ENCODE results near the gene MZT2B.
"Not testable (repeated sequence)": the region's sequence is repeated elsewhere in the genome, so short reads cannot be mapped to it uniquely, and the experiment has no call there.

MZT2B gene

DNA sequence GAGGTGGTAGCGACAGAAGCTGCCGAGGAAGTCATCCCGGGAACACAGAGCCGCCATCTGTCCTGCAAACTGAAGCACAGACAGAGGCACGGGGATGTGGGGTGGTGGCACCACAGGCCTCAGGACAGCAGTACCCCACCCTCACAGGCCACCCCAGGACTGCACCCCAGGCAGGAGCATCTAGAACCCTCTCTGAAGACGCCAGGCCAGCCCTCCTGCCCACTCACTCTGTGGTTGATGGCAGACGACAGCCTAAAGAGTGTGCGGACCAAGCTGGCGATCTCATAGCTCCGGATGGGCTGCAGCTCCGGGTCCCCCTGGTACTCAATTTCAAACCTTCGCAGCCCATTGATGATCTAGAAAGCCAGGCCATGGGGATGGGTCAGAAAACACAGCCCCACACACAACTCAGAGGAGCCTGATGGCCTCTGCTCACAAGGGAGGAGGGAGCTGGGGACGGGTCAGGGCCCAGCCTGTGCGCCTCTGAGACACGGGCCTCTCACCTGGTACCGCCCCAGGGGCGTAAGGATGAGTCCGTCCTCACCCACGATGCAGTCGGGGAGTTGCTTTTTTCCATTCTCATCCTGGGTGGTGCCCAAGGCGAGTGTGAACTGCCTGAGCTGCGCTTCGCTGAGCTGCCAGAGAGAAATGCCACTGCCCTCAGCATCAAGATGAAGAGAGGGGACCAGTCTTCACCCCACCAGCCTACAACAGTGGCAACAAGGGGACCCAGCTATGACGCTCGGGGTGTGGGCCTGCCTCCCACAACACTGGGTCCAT lies 29.1 kb upstream of the MZT2B start:
- DNase-seq, result no peak

DNA sequence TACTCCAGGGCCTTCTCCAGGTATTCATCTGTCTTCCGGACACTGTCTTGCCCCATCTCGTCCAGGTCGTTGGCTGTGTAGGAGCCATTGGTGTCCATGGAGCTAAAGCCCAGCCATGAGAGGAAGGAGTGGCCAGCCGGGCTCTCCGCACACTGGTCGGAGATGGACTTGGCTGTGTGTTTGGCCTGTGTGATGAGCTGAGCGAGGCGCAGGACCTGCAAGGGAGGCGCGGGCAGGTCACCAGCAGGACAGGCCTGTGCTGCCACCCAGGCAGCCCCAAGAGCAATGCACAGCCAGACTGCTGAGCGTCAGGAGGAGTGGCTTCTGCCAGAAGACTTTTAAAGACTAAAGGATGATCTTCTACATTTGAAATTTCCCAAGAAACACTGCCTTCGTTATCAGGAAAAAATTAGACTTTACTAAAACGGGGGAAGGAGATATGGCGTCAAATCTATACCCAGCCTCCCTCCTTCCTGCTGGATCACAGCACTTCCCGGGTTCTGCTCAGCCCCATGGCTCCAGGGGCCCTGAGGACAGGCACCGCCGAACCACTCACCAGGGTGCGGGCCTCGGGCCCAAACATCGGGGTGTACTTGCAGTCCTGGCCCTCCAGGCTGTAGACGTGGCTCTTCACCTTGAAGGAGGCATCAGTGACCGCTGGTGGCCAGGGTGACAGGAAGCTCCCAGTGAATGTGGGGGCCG lies 28.2 kb upstream of the MZT2B start:
- DNase-seq, result not testable (repeated sequence)

DNA sequence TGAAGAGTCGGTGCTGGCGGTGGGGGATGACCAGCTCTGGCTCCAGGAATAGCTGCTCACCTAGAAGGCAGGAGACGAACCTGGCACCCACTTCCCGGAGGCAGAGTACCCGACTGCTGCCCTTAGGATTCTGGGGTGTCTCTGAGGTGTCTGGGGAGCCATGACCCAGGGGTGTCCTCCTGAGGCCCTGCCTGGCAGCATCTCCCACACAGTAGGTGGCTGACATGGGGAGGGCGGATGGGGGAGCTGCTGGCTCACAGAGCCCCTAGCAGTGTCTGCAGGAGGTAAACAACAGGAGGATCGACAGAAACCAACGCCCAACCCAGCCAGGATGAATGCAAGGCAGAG lies 27.7 kb upstream of the MZT2B start:
- DNase-seq, result not testable (repeated sequence)

DNA sequence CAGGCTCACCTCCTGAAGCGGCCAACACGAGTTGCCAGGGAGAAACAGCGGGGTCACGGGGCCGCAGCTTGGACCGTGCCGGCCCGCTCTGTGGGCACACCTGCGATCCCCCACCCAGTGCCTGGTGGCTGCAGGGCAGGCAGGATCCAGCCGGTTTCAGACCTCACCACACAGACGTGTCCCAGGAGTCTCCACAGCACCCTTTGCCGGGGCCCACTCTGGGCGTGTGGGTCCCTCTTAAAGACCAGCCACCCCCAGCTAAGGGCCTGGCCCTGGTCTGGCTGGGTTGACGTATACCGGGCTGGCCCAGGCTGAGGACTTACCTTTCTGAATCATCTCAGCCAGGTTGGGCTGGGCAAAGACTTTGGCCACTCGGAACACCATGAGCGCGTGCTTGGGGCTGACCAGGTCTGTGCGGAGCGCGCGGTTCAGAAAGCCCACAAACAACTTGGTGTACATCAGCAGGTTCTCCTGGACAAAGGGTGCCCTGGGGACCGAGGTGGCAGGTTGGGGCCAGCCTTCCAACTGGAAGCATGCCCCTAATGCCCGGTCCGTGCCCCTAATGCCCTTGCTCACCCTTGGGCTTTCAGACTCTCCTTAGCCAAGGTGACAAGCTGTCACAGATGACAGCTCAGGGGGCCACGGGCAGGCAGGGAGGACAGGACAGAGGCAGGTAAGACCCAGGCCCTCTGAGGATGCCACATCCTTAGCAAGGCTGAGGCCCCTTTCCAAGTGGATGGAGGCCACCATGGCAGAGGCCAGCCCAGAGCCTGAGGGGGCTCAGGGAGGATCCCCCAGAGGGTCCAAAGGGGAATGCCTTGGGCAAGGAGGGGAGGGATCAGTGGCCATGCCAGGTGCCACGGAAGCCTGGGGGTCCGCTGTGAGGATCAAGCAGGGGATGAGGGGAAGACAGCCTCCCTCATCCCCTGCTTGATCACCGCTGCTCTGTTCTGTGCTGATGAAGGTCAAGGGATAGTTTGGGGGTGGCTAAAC lies 27.0 kb upstream of the MZT2B start:
- no peak for DNase-seq

DNA sequence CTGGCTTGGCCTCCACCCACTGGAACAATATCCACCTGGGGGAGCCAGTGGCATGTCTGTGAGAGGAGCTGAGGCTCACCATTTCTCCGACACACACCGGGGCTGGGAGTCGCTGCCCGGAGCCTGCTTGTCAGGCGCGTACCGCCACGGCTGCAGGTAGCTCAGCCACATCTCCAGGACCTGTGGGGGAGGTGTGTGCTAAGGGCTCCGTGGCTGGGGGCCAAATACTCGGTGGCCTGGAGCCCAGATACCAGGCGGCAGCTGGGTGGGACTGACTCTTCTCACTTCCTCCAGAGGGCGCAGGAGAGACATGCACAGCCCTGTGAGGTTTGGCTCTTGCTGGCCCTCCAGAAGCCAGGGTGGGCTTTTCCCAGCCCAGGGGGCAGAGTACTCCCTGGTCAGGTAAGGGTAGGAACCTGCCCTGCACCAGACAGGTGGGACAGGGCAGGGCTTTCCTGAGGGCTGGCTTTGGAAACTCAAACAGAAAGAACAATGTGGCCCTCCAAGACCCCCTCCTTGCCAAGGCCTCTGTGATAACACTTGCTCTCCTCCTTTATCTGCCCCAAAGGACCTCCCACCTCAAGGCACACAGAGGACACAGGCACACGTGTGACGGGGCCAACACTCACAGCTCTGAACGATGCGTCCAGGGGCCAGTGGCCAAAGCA lies 26.0 kb upstream of the MZT2B start:
- not testable (repeated sequence) for DNase-seq

DNA sequence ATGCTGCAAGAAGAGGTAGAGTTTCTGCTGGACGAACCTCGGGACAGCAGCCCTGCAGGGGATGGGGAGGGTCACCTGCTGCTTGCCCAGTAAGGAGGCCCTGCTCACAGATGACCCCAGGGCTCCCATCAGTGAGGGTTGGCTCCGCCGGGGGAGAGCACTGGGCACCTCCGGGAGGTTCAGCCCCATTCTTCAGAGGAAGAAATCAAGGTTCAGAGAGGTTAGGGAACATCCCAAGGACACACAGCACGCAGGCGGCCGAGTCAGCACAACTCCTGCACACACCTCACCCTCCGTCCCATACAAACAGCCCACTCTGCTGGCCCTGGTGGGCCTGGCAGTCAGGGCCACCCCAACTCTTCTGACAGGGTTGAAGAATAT lies 25.4 kb upstream of the MZT2B start:
- DNase-seq, result no peak

GRCh38 chr2:130157354-130157753 lies 24.7 kb upstream of the MZT2B start:
- DNase-seq, result not testable (repeated sequence)

GRCh38 chr2:130157825-130158514 lies 24.1 kb upstream of the MZT2B start:
- not testable (repeated sequence) for DNase-seq

DNA sequence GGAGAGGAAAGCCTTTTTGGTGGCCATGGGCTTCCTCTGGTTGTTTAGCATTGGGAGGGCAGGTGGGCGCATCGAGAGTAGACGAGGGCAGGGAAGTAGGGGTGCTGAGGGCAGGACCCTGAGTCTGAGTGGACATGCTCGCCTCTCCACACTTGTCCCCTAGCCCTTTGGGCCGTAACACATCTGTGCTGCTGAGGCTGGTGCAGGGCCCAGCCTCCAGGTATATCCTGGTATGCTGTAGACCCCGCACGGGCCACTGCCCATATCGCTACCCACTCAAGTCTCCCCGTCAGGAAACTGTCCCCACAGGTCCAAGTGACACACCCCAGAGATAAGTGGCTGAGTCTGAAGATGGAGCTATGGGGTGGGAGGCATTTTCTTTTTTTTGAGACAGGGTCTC lies 23.4 kb upstream of the MZT2B start:
- DNase-seq, result no peak

GRCh38 chr2:130159376-130159775 lies 22.7 kb upstream of the MZT2B start:
- DNase-seq, result not testable (repeated sequence)

- DNase-seq, result no peak
Measured at GRCh38 chr2:130160131-130160530, 21.9 kb upstream of the MZT2B start.

DNA sequence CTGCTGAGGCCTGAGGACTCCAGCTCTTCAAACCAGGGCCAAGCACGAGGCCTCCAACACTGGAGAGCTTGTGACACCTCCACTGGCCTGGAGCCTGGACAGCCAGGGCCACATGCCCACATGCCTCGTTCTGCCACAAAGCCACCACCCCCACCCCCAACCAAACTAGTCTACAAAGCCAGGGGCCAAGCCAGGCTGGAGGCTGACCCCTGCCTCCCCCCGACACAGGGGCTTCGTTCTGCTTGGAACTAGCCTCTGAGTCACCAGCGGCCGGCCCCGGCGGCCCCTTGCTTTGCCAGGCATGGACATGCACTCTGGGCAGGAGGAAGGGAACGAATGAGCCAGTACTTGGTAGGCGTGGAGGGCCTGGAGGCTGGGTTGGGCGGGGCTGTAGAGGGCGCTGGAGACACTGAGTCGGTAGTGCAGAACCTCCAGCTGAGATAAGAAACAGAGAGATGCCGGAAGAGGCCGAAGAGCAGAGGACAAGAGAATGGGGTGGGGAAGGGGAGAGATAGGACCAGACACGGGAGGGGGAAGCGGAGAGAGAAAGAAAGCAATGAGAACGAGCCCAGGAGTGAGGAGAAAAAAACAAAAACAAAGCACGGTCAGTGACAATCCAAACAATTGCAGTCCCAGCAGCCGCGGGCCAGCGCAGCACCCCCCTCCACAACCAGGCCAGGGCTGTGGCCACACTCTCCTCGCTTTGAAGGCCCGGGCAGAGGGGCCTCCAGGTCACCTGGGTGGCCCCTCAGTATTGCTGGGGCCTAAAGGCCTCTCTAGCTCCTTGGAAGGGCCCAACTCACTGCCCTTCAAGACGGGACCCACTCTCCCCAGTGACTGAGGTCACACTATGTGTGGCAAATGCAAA lies 21.0 kb upstream of the MZT2B start:
- DNase-seq, result not testable (repeated sequence)

GRCh38 chr2:130162486-130162885 lies 19.6 kb upstream of the MZT2B start:
- not testable (repeated sequence) for DNase-seq

DNA sequence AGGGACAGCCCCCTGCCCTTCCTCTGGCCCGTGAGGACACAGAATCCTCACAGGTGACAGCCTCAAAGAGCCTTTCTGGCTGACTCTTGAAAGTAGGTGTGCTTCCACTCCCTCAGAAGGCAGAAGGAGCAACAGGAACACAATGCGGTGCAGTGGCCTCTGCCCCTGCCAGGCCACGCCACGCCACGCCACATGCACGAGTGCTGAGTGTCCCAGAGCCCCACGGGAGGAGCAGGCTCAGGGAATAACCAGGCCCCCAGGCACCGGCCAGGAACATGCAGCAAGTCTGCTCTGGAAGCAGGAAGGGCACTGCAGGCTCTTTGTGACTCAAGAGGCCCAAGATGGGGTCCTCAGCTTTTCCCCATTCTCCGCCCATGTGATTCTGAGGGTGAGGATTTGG lies 19.1 kb upstream of the MZT2B start:
- no peak for DNase-seq

GRCh38 chr2:130165293-130166016 lies 16.6 kb upstream of the MZT2B start:
- DNase-seq, result no peak

- DNase-seq, result not testable (repeated sequence)
Measured at GRCh38 chr2:130166611-130167010, 15.5 kb upstream of the MZT2B start.

- DNase-seq, result not testable (repeated sequence)
Measured at GRCh38 chr2:130169163-130169562, 12.9 kb upstream of the MZT2B start.

GRCh38 chr2:130169896-130170295 lies 12.2 kb upstream of the MZT2B start:
- no peak for DNase-seq

GRCh38 chr2:130174866-130175265 lies 7.2 kb upstream of the MZT2B start:
- not testable (repeated sequence) for DNase-seq

Measured in NCI-H187 (cell line).